Activated T-cell treated with anti-CD3 and anti-CD28 coated beads for 48 hours (primary cell): Measurements from ENCODE around the gene GPR89A.
"Not testable (repeated sequence)": the region's sequence is repeated elsewhere in the genome, so short reads cannot be mapped to it uniquely, and the experiment has no call there.

ENCODE experiments used
- DNase-seq: peaks from one replicate; pipeline ENCODE4 v3.0.0-alpha.2; 2020; ENCODE audit warnings: low read depth

The GPR89A gene

DNA sequence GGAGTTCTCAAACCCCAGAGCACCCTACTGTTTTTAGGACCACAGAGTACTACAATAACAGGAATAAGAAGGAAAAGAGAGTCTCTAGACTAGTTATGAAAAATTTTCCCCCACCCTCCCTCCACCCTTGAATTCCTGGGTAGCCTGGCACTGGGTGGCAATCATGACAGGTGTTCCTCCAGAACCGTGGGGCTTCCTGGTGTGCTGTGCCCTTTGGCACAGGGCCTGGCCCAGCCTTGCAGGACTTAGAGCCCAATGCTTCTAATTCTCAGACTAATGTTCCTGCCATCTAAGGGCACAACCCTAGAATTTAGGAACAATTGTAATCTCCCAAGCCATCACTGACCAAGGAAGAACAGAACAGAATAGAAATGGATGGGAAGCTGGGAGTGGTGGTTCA lies 110.0 kb downstream of the GPR89A start:
- no peak for DNase-seq

DNA sequence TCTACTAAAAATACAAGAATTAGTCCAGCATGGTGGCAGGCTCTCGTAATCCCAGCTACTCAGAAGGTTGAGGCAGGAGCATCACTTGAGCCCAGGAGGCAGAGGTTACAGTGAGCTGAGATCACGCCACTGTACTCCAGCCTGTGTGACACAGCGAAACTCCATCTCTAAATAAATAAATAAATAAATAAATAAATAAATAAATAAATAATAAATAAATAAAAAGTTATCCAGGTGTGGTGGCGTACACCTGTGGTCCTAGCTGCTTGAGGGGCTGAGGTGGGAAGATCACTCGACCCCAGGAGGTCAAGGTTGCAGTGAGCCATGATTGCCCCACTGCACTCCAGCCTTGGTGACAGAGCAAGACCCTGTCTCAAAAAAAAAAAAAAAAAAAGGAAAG lies 110.7 kb downstream of the GPR89A start:
- not testable (repeated sequence) for DNase-seq

DNA sequence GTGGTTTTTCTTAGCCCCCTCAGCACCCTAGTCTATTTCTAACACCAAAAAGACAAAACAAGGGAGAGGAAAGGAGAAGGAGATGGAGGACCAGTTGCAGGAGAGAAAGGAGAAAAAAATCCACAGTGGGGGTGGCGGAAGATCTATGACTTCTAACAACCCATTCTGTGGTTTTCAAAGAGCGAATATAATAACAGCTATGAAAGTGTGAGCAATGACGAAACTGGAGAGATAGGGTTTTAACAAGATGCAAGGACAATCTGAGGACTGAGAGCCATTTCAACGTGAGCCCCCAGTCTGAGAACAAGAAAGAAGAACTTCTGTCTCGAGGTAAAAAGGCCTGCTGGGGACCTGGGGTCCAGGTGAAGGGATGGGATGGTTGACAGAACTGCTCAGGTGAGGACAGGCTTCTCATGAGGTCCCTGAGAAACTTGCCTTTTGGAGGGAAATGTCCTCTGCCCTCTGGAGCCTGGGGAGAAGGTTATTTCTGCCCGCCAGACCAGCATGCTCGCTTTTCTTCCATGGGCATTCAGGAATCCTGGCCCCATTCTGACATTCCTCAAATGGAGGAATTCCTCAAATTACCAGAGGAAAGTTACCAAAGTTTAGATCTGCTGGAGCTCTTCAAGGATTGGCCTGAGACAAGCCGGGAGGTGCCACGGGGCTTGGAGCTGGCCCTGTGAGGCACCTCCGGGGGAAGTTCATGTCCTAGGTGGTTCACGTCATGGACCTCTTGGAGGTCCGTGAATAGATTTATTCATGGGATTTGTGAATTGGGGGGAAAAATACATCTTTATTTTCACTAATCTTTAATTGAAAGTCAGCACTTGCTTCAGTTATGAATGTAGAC lies 111.7 kb downstream of the GPR89A start, which contains the start of gene CD160:
CD160 (plus strand) TSS at position 270 of the 850 bp plus-strand sequence. CDS start 8,829 bp downstream, outside the sequence.
- no peak for DNase-seq
